Neural cell (in vitro differentiated cells): Measurements from ENCODE around the gene CRYZ.

Source experiments
- CTCF ChIP-seq: fragments of 450-650 bp; IDR thresholded peaks from 2 replicates; pipeline ENCODE4 v1.5.1; 2014; ENCODE audit warnings: antibody characterized with exemption, mild to moderate bottlenecking, moderate library complexity; ENCODE audit not compliant: poor library complexity, severe bottlenecking
- EP300 ChIP-seq: fragments of 450-650 bp; conservative IDR thresholded peaks from 2 replicates; pipeline ENCODE4 v1.6.1; 2014; ENCODE audit warnings: antibody characterized with exemption, mild to moderate bottlenecking, moderate library complexity; ENCODE audit not compliant: poor library complexity, severe bottlenecking

GRCh38 chr1:74773582-74773981 is 40.7 kb upstream of the CRYZ start:
- TF ChIP-seq CTCF: no peak
- TF ChIP-seq EP300: no peak
